K562 (cell line): ENCODE results near the gene INPP4B.

ENCODE experiments used
- CEBPB ChIP-seq: fragments of 450-650 bp; IDR thresholded peaks from 2 replicates; pipeline ENCODE4 v1.6.1; 2016; ENCODE audit warnings: missing genetic modification characterization, missing compliant biosample characterization
- ESRRA ChIP-seq: fragments of 450-650 bp; IDR thresholded peaks from 2 replicates; pipeline ENCODE4 v1.6.1; 2014; ENCODE audit warnings: low read depth, mild to moderate bottlenecking, moderate library complexity, borderline replicate concordance
- HDAC8 ChIP-seq: fragments of 450-650 bp; IDR thresholded peaks from 2 replicates; pipeline ENCODE4 v1.6.1; 2016; ENCODE audit warnings: mild to moderate bottlenecking, missing genetic modification characterization, moderate library complexity, missing compliant biosample characterization
- JUNB ChIP-seq: fragments of 450-650 bp; formaldehyde crosslinking; conservative IDR thresholded peaks from 2 replicates; pipeline ENCODE4 v1.4.0; 2020; ENCODE audit warnings: mild to moderate bottlenecking
- PHF8 ChIP-seq: fragments of 200-600 bp; sonication (generic); IDR thresholded peaks from 2 replicates; pipeline ENCODE4 v1.6.1; 2012; ENCODE audit warnings: mixed run types, mild to moderate bottlenecking, inconsistent platforms, low read length, moderate library complexity, borderline replicate concordance
- TAF1 ChIP-seq: IDR thresholded peaks from 2 replicates; pipeline ENCODE4 v1.6.1; 2011; ENCODE audit warnings: mild to moderate bottlenecking, low read length, moderate library complexity; ENCODE audit not compliant: insufficient read depth, control insufficient read depth, severe bottlenecking; ENCODE audit errors: extremely low read depth
- TEAD1 ChIP-seq, 2 experiments: fragments of 450-650 bp in 1 of 2; sonication (generic) in 1 of 2; formaldehyde crosslinking; IDR thresholded peaks; 2 replicates each; pipeline versions ENCODE4 v1.4.0 to v1.8.0; 2020 to 2022; ENCODE audit warnings: mild to moderate bottlenecking in 2 of 2, missing genetic modification reagents in 1 of 2
- TEAD2 ChIP-seq: fragments of 450-650 bp; IDR thresholded peaks from 2 replicates; pipeline ENCODE4 v1.6.1; 2016; ENCODE audit warnings: missing genetic modification characterization, control low read depth, missing compliant biosample characterization
- ZKSCAN3 ChIP-seq: fragments of 250-450 bp; sonication (Bioruptor Pico); IDR thresholded peaks from 2 replicates; pipeline ENCODE4 v1.4.0; 2020
- TF ChIP-seq, protein P1 (sequence below), 3 experiments: IDR thresholded peaks in 2 of 3; conservative IDR thresholded peaks in 1 of 3; 2 replicates each; pipeline ENCODE4 v1.5.1; 2011 to 2012; ENCODE audit warnings: low read length in 3 of 3, mild to moderate bottlenecking in 3 of 3, control low read depth in 2 of 3, improper control_type of control experiment in 1 of 3, inconsistent platforms in 1 of 3, low read depth in 1 of 3, mixed read lengths in 1 of 3, moderate library complexity in 1 of 3; ENCODE audit not compliant: insufficient read depth in 2 of 3
- TF ChIP-seq, protein P2 (sequence below): fragments of 200-800 bp; sonication (Bioruptor generic); IDR thresholded peaks from 2 replicates; pipeline ENCODE4 v1.6.1; 2017; ENCODE audit warnings: missing genetic modification characterization, missing compliant biosample characterization
- TF ChIP-seq, protein P3 (sequence below): sonication (generic); formaldehyde crosslinking; IDR thresholded peaks from 2 replicates; pipeline ENCODE4 v1.9.0; 2022; ENCODE audit warnings: mild to moderate bottlenecking, missing genetic modification reagents
- TF ChIP-seq, protein P4 (sequence below), 2 experiments: fragments of 450-650 bp in 1 of 2; sonication (generic) in 1 of 2; formaldehyde crosslinking in 1 of 2; IDR thresholded peaks; 2 replicates each; pipeline versions ENCODE4 v1.7.1 to v1.9.0; 2016 to 2022; ENCODE audit warnings: inconsistent platforms in 1 of 2, mild to moderate bottlenecking in 1 of 2, missing genetic modification reagents in 1 of 2
- TF ChIP-seq, protein P5 (sequence below): fragments of 250-450 bp; sonication (Bioruptor Pico); IDR thresholded peaks from 2 replicates; pipeline ENCODE4 v1.6.1; 2021; ENCODE audit warnings: mild to moderate bottlenecking

DNA sequence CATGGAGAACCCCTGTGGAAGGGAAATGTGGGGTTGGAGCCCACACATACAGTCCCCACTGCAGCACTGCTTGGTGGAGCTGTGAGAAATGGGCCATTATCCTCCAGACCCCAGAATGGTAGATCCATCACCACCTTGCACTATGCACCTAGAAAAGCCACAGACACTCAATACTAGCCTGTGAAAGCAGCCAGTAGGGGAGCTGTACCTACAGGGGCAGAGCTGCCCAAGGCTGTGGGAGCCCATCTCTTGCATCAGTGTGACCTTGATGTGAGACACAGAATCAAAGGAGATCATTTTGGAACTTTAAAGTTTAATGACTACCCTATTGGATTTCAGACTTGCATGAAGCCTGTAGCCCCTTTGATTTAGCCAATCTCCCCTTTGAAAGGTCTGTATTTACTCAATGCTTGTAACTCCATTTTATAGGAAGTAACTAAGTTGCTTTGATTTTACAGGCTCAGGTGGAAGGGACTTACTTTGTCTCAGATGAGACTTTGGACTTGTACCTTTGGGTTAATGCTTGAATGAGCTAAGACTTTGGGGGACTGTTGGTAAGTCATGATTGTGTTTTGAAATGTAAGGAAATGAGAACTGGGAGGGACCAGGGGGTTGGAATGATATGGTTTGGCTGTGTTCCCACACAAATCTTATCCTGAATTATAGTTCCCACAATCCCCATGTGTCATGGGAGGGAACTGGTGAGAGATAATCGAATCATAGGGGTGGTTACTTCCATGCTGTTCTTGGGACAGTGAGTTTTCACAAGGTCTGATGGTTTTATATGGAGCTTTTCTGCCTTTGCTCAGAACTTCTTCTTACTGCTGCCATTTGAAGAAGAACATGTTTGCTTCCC is 352.6 kb downstream of the INPP4B start:
- TF ChIP-seq, protein P1, sequence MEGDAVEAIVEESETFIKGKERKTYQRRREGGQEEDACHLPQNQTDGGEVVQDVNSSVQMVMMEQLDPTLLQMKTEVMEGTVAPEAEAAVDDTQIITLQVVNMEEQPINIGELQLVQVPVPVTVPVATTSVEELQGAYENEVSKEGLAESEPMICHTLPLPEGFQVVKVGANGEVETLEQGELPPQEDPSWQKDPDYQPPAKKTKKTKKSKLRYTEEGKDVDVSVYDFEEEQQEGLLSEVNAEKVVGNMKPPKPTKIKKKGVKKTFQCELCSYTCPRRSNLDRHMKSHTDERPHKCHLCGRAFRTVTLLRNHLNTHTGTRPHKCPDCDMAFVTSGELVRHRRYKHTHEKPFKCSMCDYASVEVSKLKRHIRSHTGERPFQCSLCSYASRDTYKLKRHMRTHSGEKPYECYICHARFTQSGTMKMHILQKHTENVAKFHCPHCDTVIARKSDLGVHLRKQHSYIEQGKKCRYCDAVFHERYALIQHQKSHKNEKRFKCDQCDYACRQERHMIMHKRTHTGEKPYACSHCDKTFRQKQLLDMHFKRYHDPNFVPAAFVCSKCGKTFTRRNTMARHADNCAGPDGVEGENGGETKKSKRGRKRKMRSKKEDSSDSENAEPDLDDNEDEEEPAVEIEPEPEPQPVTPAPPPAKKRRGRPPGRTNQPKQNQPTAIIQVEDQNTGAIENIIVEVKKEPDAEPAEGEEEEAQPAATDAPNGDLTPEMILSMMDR (IDR thresholded peaks at IDR 0.05 in 2 of 3, conservative IDR thresholded peaks at IDR 0.05 in 1 of 3; ENCODE audit: insufficient read depth in 2 of 3, low read depth in 1 of 3, low read length in 3 of 3) = no peak
- TF ChIP-seq, protein P2, sequence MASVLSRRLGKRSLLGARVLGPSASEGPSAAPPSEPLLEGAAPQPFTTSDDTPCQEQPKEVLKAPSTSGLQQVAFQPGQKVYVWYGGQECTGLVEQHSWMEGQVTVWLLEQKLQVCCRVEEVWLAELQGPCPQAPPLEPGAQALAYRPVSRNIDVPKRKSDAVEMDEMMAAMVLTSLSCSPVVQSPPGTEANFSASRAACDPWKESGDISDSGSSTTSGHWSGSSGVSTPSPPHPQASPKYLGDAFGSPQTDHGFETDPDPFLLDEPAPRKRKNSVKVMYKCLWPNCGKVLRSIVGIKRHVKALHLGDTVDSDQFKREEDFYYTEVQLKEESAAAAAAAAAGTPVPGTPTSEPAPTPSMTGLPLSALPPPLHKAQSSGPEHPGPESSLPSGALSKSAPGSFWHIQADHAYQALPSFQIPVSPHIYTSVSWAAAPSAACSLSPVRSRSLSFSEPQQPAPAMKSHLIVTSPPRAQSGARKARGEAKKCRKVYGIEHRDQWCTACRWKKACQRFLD (CRISPR knock-in tag) = no peak
- TF ChIP-seq CEBPB (tag) (no peak), TEAD1 (CRISPR knock-in tag; IDR thresholded peaks at IDR 0.05) (no peak), PHF8 (no peak), TAF1 (no peak), HDAC8 (tag) (no peak), TEAD2 (tag) (no peak), ZKSCAN3 (CRISPR knock-in tag) (no peak), ESRRA (no peak), JUNB (CRISPR knock-in tag) (no peak)
- TF ChIP-seq, protein P3, sequence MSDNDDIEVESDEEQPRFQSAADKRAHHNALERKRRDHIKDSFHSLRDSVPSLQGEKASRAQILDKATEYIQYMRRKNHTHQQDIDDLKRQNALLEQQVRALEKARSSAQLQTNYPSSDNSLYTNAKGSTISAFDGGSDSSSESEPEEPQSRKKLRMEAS (CRISPR knock-in tag) = no peak
- TF ChIP-seq, protein P4, sequence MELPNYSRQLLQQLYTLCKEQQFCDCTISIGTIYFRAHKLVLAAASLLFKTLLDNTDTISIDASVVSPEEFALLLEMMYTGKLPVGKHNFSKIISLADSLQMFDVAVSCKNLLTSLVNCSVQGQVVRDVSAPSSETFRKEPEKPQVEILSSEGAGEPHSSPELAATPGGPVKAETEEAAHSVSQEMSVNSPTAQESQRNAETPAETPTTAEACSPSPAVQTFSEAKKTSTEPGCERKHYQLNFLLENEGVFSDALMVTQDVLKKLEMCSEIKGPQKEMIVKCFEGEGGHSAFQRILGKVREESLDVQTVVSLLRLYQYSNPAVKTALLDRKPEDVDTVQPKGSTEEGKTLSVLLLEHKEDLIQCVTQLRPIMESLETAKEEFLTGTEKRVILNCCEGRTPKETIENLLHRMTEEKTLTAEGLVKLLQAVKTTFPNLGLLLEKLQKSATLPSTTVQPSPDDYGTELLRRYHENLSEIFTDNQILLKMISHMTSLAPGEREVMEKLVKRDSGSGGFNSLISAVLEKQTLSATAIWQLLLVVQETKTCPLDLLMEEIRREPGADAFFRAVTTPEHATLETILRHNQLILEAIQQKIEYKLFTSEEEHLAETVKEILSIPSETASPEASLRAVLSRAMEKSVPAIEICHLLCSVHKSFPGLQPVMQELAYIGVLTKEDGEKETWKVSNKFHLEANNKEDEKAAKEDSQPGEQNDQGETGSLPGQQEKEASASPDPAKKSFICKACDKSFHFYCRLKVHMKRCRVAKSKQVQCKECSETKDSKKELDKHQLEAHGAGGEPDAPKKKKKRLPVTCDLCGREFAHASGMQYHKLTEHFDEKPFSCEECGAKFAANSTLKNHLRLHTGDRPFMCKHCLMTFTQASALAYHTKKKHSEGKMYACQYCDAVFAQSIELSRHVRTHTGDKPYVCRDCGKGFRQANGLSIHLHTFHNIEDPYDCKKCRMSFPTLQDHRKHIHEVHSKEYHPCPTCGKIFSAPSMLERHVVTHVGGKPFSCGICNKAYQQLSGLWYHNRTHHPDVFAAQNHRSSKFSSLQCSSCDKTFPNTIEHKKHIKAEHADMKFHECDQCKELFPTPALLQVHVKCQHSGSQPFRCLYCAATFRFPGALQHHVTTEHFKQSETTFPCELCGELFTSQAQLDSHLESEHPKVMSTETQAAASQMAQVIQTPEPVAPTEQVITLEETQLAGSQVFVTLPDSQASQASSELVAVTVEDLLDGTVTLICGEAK (IDR thresholded peaks at IDR 0.05) = no peak
- TF ChIP-seq, protein P4 (CRISPR knock-in tag; IDR thresholded peaks at IDR 0.05) = no peak
- TF ChIP-seq, protein P5, sequence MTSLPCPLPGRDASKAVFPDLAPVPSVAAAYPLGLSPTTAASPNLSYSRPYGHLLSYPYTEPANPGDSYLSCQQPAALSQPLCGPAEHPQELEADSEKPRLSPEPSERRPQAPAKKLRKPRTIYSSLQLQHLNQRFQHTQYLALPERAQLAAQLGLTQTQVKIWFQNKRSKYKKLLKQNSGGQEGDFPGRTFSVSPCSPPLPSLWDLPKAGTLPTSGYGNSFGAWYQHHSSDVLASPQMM (CRISPR knock-in tag) = no peak
